GM12878 (cell line): ENCODE results near the gene MRPS12. TPM values are rescaled to one million over a fixed set of nuclear protein-coding genes. Genes with fewer than 3 reads are reported as not detected.

Experiments used
- ATAC-seq: fragments of 200-7000 bp; cut with Tn5 transposase; 3 replicates; pipeline ENCODE4 v1.9.1; 2020; ENCODE audit warnings: mild to moderate bottlenecking, moderate library complexity
- BruUV-seq: library from RNA; stranded (reverse); fragments of 400-500 nt; replicated peaks from 2 replicates; lab custom pipeline; 2021; lab: Mats Ljungman, UMichigan
- CTCF ChIA-PET: fragments of 300-600 bp; sonication (Branson Sonifier 250); formaldehyde crosslinking; extraction: SDS; loops from one replicate; lab custom pipeline; 2021; ENCODE audit warnings: inconsistent platforms; lab: Yijun Ruan, JAX
- POLR2A ChIA-PET: fragments of 350-600 bp; formaldehyde crosslinking; extraction: SDS; loops from one replicate; lab custom pipeline; 2021; ENCODE audit warnings: inconsistent platforms; lab: Charles Lee
- RAD21 ChIA-PET: fragments of 300-600 bp; sonication (Branson Sonifier 250); formaldehyde crosslinking; loops from one replicate; lab custom pipeline; 2023; ENCODE audit warnings: antibody characterized with exemption; ENCODE audit not compliant: unreplicated experiment; lab: Charles Lee
- SMC1A ChIA-PET: fragments of 300-600 bp; sonication (Branson Sonifier 250); formaldehyde crosslinking; loops from one replicate; lab custom pipeline; 2023; ENCODE audit not compliant: unreplicated experiment, uncharacterized antibody; lab: Charles Lee
- DNase-seq: peaks from one replicate; pipeline ENCODE4 v3.0.0-alpha.2; 2011; ENCODE audit warnings: low read depth, low spot score
- FAIRE-seq: peaks from 3 replicates; lab custom pipeline; 2011; peaks lifted over from hg19 to GRCh38; lab: Jason Lieb, UNC
- H2AFZ ChIP-seq: 2 replicates; pipeline ENCODE4 v1.6.0; 2011; ENCODE audit warnings: low read depth, low read length, control low read depth; ENCODE audit not compliant: control insufficient read depth
- H3K27ac ChIP-seq: 2 replicates; pipeline ENCODE4 v1.5.1; 2011; ENCODE audit warnings: control low read depth; ENCODE audit not compliant: control insufficient read depth, insufficient read depth
- H3K27me3 ChIP-seq, 2 experiments: replicated peaks in 1 of 2; 2 replicates each; pipeline versions ENCODE4 v1.6.0 to v1.6.1; 2011; ENCODE audit warnings: low read length in 1 of 2; ENCODE audit not compliant: control insufficient read depth in 2 of 2, insufficient read depth in 2 of 2
- H3K36me3 ChIP-seq, 2 experiments: 2 replicates each; pipeline ENCODE4 v1.5.1; 2011; ENCODE audit warnings: low read length in 1 of 2; ENCODE audit not compliant: control insufficient read depth in 2 of 2, insufficient read depth in 2 of 2
- H3K4me1 ChIP-seq: 2 replicates; pipeline ENCODE4 v1.6.1; 2011; ENCODE audit warnings: mild to moderate bottlenecking, low read length, moderate library complexity, mixed read lengths; ENCODE audit not compliant: control insufficient read depth, insufficient read depth
- H3K4me2 ChIP-seq: 2 replicates; pipeline ENCODE4 v1.6.0; 2011; ENCODE audit warnings: control low read depth; ENCODE audit not compliant: control insufficient read depth, insufficient read depth
- H3K4me3 ChIP-seq: fragments of 200-600 bp; sonication (generic); 2 replicates; pipeline ENCODE4 v1.5.1; 2016
- H3K79me2 ChIP-seq: 2 replicates; pipeline ENCODE4 v1.6.0; 2011; ENCODE audit warnings: low read length; ENCODE audit not compliant: control insufficient read depth, insufficient read depth
- H3K9ac ChIP-seq: 2 replicates; pipeline ENCODE4 v1.8.0; 2011; ENCODE audit warnings: low read length, control low read depth, mixed read lengths; ENCODE audit not compliant: control insufficient read depth, insufficient read depth
- H3K9me3 ChIP-seq: replicated peaks from 3 replicates; pipeline ENCODE4 v1.5.1; 2011; ENCODE audit warnings: mild to moderate bottlenecking, low read length; ENCODE audit not compliant: control insufficient read depth, insufficient read depth
- H4K20me1 ChIP-seq: 2 replicates; pipeline ENCODE4 v1.6.0; 2011; ENCODE audit not compliant: control insufficient read depth, insufficient read depth
- CUX1 ChIP-seq: IDR thresholded peaks from 2 replicates; pipeline ENCODE4 v1.6.1; 2012; ENCODE audit warnings: improper control_type of control experiment, low read depth, low read length; ENCODE audit not compliant: insufficient replicate concordance
- EZH2 ChIP-seq: IDR thresholded peaks from 2 replicates; pipeline ENCODE4 v1.6.1; 2012; ENCODE audit warnings: low read depth, mild to moderate bottlenecking, control low read depth, inconsistent platforms, low read length, borderline replicate concordance; ENCODE audit not compliant: control insufficient read depth
- HSF1 ChIP-seq: fragments of 150-350 bp; IDR thresholded peaks from 2 replicates; pipeline ENCODE4 v1.6.1; 2014; ENCODE audit warnings: mild to moderate bottlenecking, low read depth, low read length
- LARP7 ChIP-seq: fragments of 450-650 bp; IDR thresholded peaks from 2 replicates; pipeline ENCODE4 v1.6.1; 2017; ENCODE audit warnings: mild to moderate bottlenecking
- NFIC ChIP-seq: IDR thresholded peaks from 2 replicates; pipeline ENCODE4 v1.6.1; 2012; ENCODE audit warnings: low read depth, mild to moderate bottlenecking, inconsistent platforms, low read length, moderate library complexity
- PBX3 ChIP-seq: IDR thresholded peaks from 2 replicates; pipeline ENCODE4 v1.6.1; 2011; ENCODE audit warnings: mild to moderate bottlenecking, low read depth, low read length, moderate library complexity; ENCODE audit not compliant: insufficient replicate concordance
- REST ChIP-seq: IDR thresholded peaks from 2 replicates; pipeline ENCODE4 v1.6.1; 2012; ENCODE audit warnings: mild to moderate bottlenecking, low read depth, low read length
- TCF3 ChIP-seq: IDR thresholded peaks from 2 replicates; pipeline ENCODE4 v1.6.1; 2012; ENCODE audit warnings: low read depth, mild to moderate bottlenecking, low read length, borderline replicate concordance; ENCODE audit not compliant: insufficient read depth
- ZNF622 ChIP-seq: fragments of 450-650 bp; IDR thresholded peaks from 2 replicates; pipeline ENCODE4 v1.6.1; 2017; ENCODE audit warnings: mild to moderate bottlenecking, inconsistent platforms
- WGBS: methylation state at CpG from one replicate; pipeline ENCODE4 v1.1.6; 2016; ENCODE audit warnings: low lambda C conversion rate; ENCODE audit not compliant: insufficient replicate concordance, insufficient coverage; ENCODE audit errors: missing lambda C conversion rate; 5-methylcytosine and 5-hydroxymethylcytosine counted together
- in situ Hi-C: fragments of 300-500 bp; cut with MboI; formaldehyde crosslinking; loops from 9 replicates; pipeline ENCODE4 v1.14.3; 2018; ENCODE audit warnings: mixed read lengths
- intact Hi-C: fragments of 100-400 bp; cut with micrococcal nuclease; formaldehyde crosslinking; loops from one replicate; pipeline ENCODE4 v1.14.2; 2022; ENCODE audit not compliant: unreplicated experiment
- polyA plus RNA-seq, 11 experiments: library from polyadenylated mRNA; depleted of rRNA in 4 of 11; unstranded in 6 of 11; stranded (reverse) in 5 of 11; fragments of >200 nt; fragmentation: Nextera tagmentation in 4 of 11; fragmentation: Illumina TruSeq in 1 of 11; extraction: Ambion mirVana in 4 of 11; extraction: Trizol in 1 of 11; gene quantifications; 1 replicate in 1 of 11; 2 replicates in 10 of 11; pipeline versions ENCODE4 v1.2.1 to v1.2.3, GENCODE V29; 2011 to 2016; ENCODE audit warnings: inconsistent platforms in 2 of 11, missing spikeins in 2 of 11, low read depth in 1 of 11
- total RNA-seq, 4 experiments: library from RNA; depleted of rRNA in 3 of 4; stranded (reverse); fragments of >200 nt in 3 of 4; fragmentation: Illumina TruSeq in 1 of 4; extraction: Trizol in 1 of 4; gene quantifications; 2 replicates each; pipeline versions ENCODE4 v1.2.1 to v1.2.3, GENCODE V29; 2013 to 2021

The MRPS12 gene
- total and polyA plus RNA-seq, 10 of the 15 experiments (the other 5 are each of a cell fraction or from before 2014, with no cell fraction given) = 7.3 to 205 (median 77.3) TPM

- TF ChIP-seq CUX1 (no peak), NFIC (no peak)
These were observed 47.6 kb downstream of the MRPS12 start (continued) for GRCh38 chr19:38978326-38978689.

GRCh38 chr19:38979812-38980211 lies 49.1 kb downstream of the MRPS12 start:
- H3K4me2 ChIP-seq = no peak overlapping the region
- DNase-seq = no peak
- RAD21 ChIA-PET = interaction anchor here (1.1 kb wide), 1 partner anchor 13 kb away, joined by 3 read pairs; no protein-coding TSS in a partner anchor
- no peaks in the 10 kb centered on the region for H3K36me3 ChIP-seq
- in situ Hi-C loops = no loop called here
- intact Hi-C loops = loop anchor here (5.0 to 10.0 kb wide), 2 partner anchors 42 to 425 kb away; partner anchors contain the start of gene ZFP36
- H3K27me3 ChIP-seq = peaks cover 0 to 3% of the 10 kb centered on the region in 2 experiments; a peak in 2 of 4 replicates
- POLR2A ChIA-PET = interaction anchor here (0.7 kb wide), 1 partner anchor 18 kb away, joined by 3 read pairs; no protein-coding TSS in a partner anchor
- no peaks in the 10 kb centered on the region for H3K79me2 ChIP-seq
- no peaks in the 10 kb centered on the region for H4K20me1 ChIP-seq
- SMC1A ChIA-PET = interaction anchor here (2.0 kb wide), 1 partner anchor 16 kb away, joined by 5 read pairs; no protein-coding TSS in a partner anchor
- H3K9ac ChIP-seq = no peak overlapping the region
- TF ChIP-seq TCF3 (no peak), LARP7 (no peak), REST (no peak), ZNF622 (no peak), EZH2 (no peak), PBX3 (no peak), HSF1 (no peak)
- TF ChIP-seq, all 136 proteins: peak for 0
- H3K27ac ChIP-seq = no peak overlapping the region
- H2AFZ ChIP-seq = no peak overlapping the region
- peaks cover 2% of the 10 kb centered on the region; the same call in 2 of the 3 replicates for H3K9me3 ChIP-seq
- BruUV-seq = no TSS peak
- H3K4me3 ChIP-seq = no peak overlapping the region
- no peak for ATAC-seq
- no peak for FAIRE-seq
- H3K4me1 ChIP-seq = peaks cover 21% of the 10 kb centered on the region
- WGBS = 65% methylated on average over 5 of the region's 5 CpGs
- CTCF ChIA-PET = no interaction called here
